ENCODE measurements around the gene TP53TG5. TPM values are rescaled to one million over a fixed set of nuclear protein-coding genes. Genes with fewer than 3 reads are reported as not detected.

The TP53TG5 gene
- not detected in 2 replicates for polyA plus RNA-seq (2011; rRNA removed)
- polyA minus RNA-seq (2011; rRNA and poly(A)+ RNA removed) = not detected in 2 replicates

DNA sequence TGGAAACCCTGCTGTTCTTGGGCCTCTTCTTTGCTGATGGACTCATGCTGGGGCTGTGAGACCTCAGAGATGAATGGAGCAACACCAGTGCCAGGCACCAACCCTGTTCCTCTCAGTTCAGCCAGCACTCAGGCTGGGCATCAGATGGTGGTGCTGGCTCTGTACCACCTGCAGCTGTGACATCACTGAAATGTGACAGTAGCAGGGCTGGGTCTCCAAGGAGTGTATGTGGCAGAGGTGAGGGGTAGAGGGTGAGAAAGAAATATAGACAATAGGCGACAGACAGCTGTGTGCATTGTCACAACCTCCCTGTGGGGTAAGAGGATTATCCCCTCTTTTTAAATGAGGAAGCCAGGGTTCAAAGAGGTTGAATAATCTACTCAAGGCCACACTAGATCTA is at the start of gene TP53TG5:
Gene TP53TG5, minus strand, starts transcription at position 135 of the 400 bp plus-strand sequence. Its CDS starts 89 bp downstream, at position 46.
- TF ChIP-seq, protein P1, sequence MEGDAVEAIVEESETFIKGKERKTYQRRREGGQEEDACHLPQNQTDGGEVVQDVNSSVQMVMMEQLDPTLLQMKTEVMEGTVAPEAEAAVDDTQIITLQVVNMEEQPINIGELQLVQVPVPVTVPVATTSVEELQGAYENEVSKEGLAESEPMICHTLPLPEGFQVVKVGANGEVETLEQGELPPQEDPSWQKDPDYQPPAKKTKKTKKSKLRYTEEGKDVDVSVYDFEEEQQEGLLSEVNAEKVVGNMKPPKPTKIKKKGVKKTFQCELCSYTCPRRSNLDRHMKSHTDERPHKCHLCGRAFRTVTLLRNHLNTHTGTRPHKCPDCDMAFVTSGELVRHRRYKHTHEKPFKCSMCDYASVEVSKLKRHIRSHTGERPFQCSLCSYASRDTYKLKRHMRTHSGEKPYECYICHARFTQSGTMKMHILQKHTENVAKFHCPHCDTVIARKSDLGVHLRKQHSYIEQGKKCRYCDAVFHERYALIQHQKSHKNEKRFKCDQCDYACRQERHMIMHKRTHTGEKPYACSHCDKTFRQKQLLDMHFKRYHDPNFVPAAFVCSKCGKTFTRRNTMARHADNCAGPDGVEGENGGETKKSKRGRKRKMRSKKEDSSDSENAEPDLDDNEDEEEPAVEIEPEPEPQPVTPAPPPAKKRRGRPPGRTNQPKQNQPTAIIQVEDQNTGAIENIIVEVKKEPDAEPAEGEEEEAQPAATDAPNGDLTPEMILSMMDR (IDR thresholded peaks at IDR 0.05; ENCODE audit: insufficient read depth, low read depth, low read length) = no peak
- ChIA-PET CTCF (interaction anchor here (1.3 to 13.8 kb wide), 3 partner anchors 14 to 67 kb away, joined by 5 to 101 read pairs (median 5); no protein-coding TSS in a partner anchor), POLR2A (no interaction called here)
- H3K36me3 ChIP-seq (ENCODE audit: control insufficient read depth, insufficient read depth, low read length) = peaks cover 1% of the 10 kb centered on the region; the same call in 1 of the 2 replicates
- H3K27me3 ChIP-seq (ENCODE audit: control insufficient read depth, insufficient read depth, low read length) = no peaks in the 10 kb centered on the region
- no peak within 1 kb of the TSS for H3K4me3 ChIP-seq (ENCODE audit: low read depth, low read length)
- DNase-seq (ENCODE audit: low read depth) = no peak

DNA sequence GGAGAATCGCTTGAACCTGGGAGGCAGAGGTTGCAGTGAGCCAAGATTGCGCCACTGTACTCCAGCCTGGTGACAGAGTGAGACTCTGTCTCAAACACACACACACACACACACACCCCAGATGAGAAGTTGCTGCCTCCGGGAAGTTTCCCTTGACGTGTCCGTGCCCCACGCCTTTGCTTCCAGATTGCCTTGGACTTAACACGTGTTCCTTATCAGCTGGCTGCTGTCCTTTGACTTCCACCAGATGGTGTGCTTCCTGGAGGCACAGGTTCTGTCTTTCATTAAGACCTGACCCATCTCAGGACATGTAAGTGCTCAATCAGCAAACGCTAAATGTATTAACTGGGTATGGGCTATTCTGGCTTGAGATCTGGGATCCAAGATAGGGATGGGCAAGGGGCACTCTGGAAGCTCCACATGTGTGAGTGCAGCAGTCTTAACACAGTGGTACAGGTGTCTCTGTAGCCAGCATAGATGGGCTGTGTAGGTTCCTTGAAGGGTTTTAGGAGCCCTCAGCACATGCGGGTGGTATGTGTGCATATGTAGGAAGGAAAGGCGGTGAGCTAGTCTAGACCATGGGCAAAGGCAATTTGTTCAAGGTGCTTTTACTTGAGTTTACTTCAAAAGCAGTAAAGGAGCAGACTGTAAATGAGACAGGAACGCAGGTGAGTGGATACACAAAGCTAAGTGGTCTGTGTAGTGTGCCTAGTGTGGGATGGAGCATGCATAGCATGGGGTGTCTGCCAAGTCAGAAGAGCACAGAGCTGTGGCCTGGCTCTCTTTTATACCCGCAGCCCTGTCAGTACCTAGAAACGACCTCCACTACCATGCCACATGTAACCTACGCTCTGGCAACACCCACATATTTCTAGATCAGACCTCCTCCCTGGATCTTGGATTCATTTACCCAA is 49.4 kb upstream of the TP53TG5 start:
- Histone ChIP-seq H3K4me3 (ENCODE audit: low read depth, low read length) (no peak overlapping the region), H3K36me3 (ENCODE audit: control insufficient read depth, insufficient read depth, low read length) (peaks cover 8% of the 10 kb centered on the region), H3K27me3 (ENCODE audit: control insufficient read depth, insufficient read depth, low read length) (no peaks in the 10 kb centered on the region)
- POLR2A ChIA-PET = no interaction called here
- CTCF ChIA-PET = interaction anchor here (0.8 to 1.5 kb wide), 4 partner anchors 10 to 108 kb away, joined by 3 to 5 read pairs (median 3); no protein-coding TSS in a partner anchor
- no peak for DNase-seq (ENCODE audit: low read depth)
- TF ChIP-seq, protein P1 (IDR thresholded peaks at IDR 0.05; ENCODE audit: insufficient read depth, low read depth, low read length) = no peak

- CTCF ChIA-PET = interaction anchor here (0.9 to 1.9 kb wide), 2 partner anchors 11 to 56 kb away, joined by 3 to 7 read pairs; no protein-coding TSS in a partner anchor
- POLR2A ChIA-PET = no interaction called here
- Histone ChIP-seq H3K27me3 (ENCODE audit: control insufficient read depth, insufficient read depth, low read length) (no peaks in the 10 kb centered on the region), H3K4me3 (ENCODE audit: low read depth, low read length) (no peak overlapping the region), H3K36me3 (ENCODE audit: control insufficient read depth, insufficient read depth, low read length) (peaks cover 10% of the 10 kb centered on the region)
- TF ChIP-seq, protein P1 (IDR thresholded peaks at IDR 0.05; ENCODE audit: insufficient read depth, low read depth, low read length) = no peak
- DNase-seq (ENCODE audit: low read depth) = no peak
Observed at GRCh38 chr20:45426320-45427016, 48.3 kb upstream of the TP53TG5 start.

DNA sequence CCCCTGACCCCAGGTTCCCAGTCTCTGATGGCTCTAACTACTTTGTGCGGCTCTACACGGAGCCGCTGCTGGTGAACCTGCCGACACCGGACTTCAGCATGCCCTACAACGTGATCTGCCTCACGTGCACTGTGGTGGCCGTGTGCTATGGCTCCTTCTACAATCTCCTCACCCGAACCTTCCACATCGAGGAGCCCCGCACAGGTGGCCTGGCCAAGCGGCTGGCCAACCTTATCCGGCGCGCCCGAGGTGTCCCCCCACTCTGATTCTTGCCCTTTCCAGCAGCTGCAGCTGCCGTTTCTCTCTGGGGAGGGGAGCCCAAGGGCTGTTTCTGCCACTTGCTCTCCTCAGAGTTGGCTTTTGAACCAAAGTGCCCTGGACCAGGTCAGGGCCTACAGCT is 47.4 kb upstream of the TP53TG5 start:
- Histone ChIP-seq H3K4me3 (ENCODE audit: low read depth, low read length) (no peak overlapping the region), H3K36me3 (ENCODE audit: control insufficient read depth, insufficient read depth, low read length) (peaks cover 16% of the 10 kb centered on the region), H3K27me3 (ENCODE audit: control insufficient read depth, insufficient read depth, low read length) (no peaks in the 10 kb centered on the region)
- ChIA-PET POLR2A (no interaction called here), CTCF (interaction anchor here (1.9 kb wide), 1 partner anchor 12 kb away, joined by 7 read pairs; no protein-coding TSS in a partner anchor)
- TF ChIP-seq, protein P1 (IDR thresholded peaks at IDR 0.05; ENCODE audit: insufficient read depth, low read depth, low read length) = no peak
- DNase-seq (ENCODE audit: low read depth) = no peak

DNA sequence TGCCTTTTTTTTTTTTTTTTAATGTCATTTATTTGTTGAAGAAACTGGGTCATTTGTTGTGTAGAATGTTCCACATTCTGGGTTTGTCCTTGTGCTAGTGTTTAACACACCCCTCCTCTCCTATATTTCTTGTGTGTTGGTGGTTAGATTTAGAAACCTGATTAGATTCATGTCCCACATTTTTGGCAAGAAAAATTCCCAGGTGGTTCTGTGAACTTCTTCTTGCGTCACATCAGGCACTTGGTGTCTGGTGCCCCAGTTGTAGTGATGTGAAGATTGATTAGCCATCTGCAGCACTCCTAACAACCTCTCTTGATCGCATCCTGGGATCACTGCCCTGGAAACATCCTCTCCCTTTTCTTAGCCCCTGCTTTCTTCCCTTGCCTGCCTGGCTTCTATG is 45.6 kb upstream of the TP53TG5 start:
- Histone ChIP-seq H3K36me3 (ENCODE audit: control insufficient read depth, insufficient read depth, low read length) (peaks cover 21% of the 10 kb centered on the region), H3K27me3 (ENCODE audit: control insufficient read depth, insufficient read depth, low read length) (no peaks in the 10 kb centered on the region), H3K4me3 (ENCODE audit: low read depth, low read length) (no peak overlapping the region)
- DNase-seq (ENCODE audit: low read depth) = no peak
- CTCF ChIA-PET = interaction anchor here (1.0 kb wide), 1 partner anchor 13 kb away, joined by 3 read pairs; no protein-coding TSS in a partner anchor
- TF ChIP-seq, protein P1 (IDR thresholded peaks at IDR 0.05; ENCODE audit: insufficient read depth, low read depth, low read length) = no peak
- POLR2A ChIA-PET = no interaction called here
